ENCODE measurements around the gene PARVB. TPM values are rescaled to one million over a fixed set of nuclear protein-coding genes. Genes with fewer than 3 reads are reported as not detected.

Gene PARVB
- total RNA-seq, 1 donor from 2014 or later: 49.3 TPM

- H3K4me1 ChIP-seq: no peaks in the 10 kb centered on the region
- ATAC-seq: no peak
- TF ChIP-seq CTCF (IDR thresholded peaks at IDR 0.05): no peak
- H3K27me3 ChIP-seq: no peaks in the 10 kb centered on the region
- H3K9me3 ChIP-seq: no peaks in the 10 kb centered on the region
- H3K4me3 ChIP-seq: no peak overlapping the region
- H3K36me3 ChIP-seq: peaks cover 10% of the 10 kb centered on the region
- intact Hi-C loops (cut with DNase I): no loop called here
- DNase-seq: no peak
- no peak overlapping the region for H3K27ac ChIP-seq
Observed at GRCh38 chr22:44158816-44159215, 134.7 kb downstream of the PARVB start.

- Histone ChIP-seq H3K9me3 (no peaks in the 10 kb centered on the region), H3K4me3 (no peak overlapping the region), H3K27ac (no peak overlapping the region), H3K27me3 (no peaks in the 10 kb centered on the region), H3K4me1 (no peaks in the 10 kb centered on the region), H3K36me3 (peaks cover 11% of the 10 kb centered on the region)
- intact Hi-C loops (cut with DNase I): no loop called here
- no peak for TF ChIP-seq CTCF (IDR thresholded peaks at IDR 0.05)
- DNase-seq (no peak), ATAC-seq (no peak)
Observed at GRCh38 chr22:44159221-44159620, 135.1 kb downstream of the PARVB start.

GRCh38 chr22:44159811-44160210 is 135.7 kb downstream of the PARVB start:
- no peaks in the 10 kb centered on the region for H3K9me3 ChIP-seq
- no peaks in the 10 kb centered on the region for H3K4me1 ChIP-seq
- H3K27me3 ChIP-seq: no peaks in the 10 kb centered on the region
- no peak for ATAC-seq
- peaks cover 15% of the 10 kb centered on the region for H3K36me3 ChIP-seq
- TF ChIP-seq CTCF (IDR thresholded peaks at IDR 0.05): no peak
- intact Hi-C loops (cut with DNase I): no loop called here
- no peak overlapping the region for H3K27ac ChIP-seq
- H3K4me3 ChIP-seq: no peak overlapping the region
- DNase-seq: no peak

GRCh38 chr22:44160421-44160820 is 136.3 kb downstream of the PARVB start:
- H3K4me3 ChIP-seq: no peak overlapping the region
- no peaks in the 10 kb centered on the region for H3K27me3 ChIP-seq
- ATAC-seq (no peak), DNase-seq (no peak)
- H3K9me3 ChIP-seq: no peaks in the 10 kb centered on the region
- no peaks in the 10 kb centered on the region for H3K4me1 ChIP-seq
- intact Hi-C loops (cut with DNase I): no loop called here
- no peak overlapping the region for H3K27ac ChIP-seq
- H3K36me3 ChIP-seq: peaks cover 15% of the 10 kb centered on the region
- no peak for TF ChIP-seq CTCF (IDR thresholded peaks at IDR 0.05)

- intact Hi-C loops (cut with DNase I): no loop called here
- no peak for ATAC-seq
- no peak for DNase-seq
Observed at GRCh38 chr22:44161673-44162072, 137.6 kb downstream of the PARVB start.

More at GRCh38 chr22:44161673-44162072, 137.6 kb downstream of the PARVB start:
- Histone ChIP-seq H3K27me3 (no peaks in the 10 kb centered on the region), H3K36me3 (peaks cover 15% of the 10 kb centered on the region), H3K4me3 (no peak overlapping the region), H3K4me1 (no peaks in the 10 kb centered on the region), H3K27ac (no peak overlapping the region), H3K9me3 (no peaks in the 10 kb centered on the region)
- TF ChIP-seq CTCF (IDR thresholded peaks at IDR 0.05): no peak

Measured in upper lobe of right lung (tissue), 1 donor.